H1 (cell line): ENCODE results near the gene QRSL1.

Source experiments
- ATF2 ChIP-seq: IDR thresholded peaks from 2 replicates; pipeline ENCODE4 v1.6.1; 2012; ENCODE audit warnings: low read length, inconsistent platforms
- CTBP2 ChIP-seq: IDR thresholded peaks from 2 replicates; pipeline ENCODE4 v1.7.0; 2011; ENCODE audit warnings: borderline replicate concordance, mild to moderate bottlenecking, moderate library complexity, mixed read lengths, low read length; ENCODE audit not compliant: insufficient read depth, insufficient read length
- CTCF ChIP-seq, 3 experiments: IDR thresholded peaks; 1 replicate in 2 of 3; 2 replicates in 1 of 3; pipeline versions ENCODE4 v1.5.1 to v1.6.1; 2011; ENCODE audit warnings: low read length in 3 of 3, mild to moderate bottlenecking in 3 of 3, inconsistent platforms in 2 of 3, low read depth in 1 of 3, moderate library complexity in 1 of 3; ENCODE audit not compliant: insufficient read depth in 1 of 3; ENCODE audit errors: control extremely low read depth in 1 of 3

GRCh38 chr6:106685833-106686232 is 56.5 kb downstream of the QRSL1 start:
- TF ChIP-seq ATF2 (no peak), CTBP2 (no peak), CTCF (IDR thresholded peaks at IDR 0.05; ENCODE audit: control extremely low read depth in 1 of 3, insufficient read depth in 1 of 3, low read depth in 1 of 3, low read length in 3 of 3) (no peak)
